ENCODE data around the gene SWSAP1. TPM values are rescaled to one million over a fixed set of nuclear protein-coding genes. Genes with fewer than 3 reads are reported as not detected.
A peak's percentile ranks its signal among the peaks of the same experiment; 100 is the strongest.
"Not testable (repeated sequence)": the region's sequence is repeated elsewhere in the genome, so short reads cannot be mapped to it uniquely, and the experiment has no call there.

Gene SWSAP1, protein sequence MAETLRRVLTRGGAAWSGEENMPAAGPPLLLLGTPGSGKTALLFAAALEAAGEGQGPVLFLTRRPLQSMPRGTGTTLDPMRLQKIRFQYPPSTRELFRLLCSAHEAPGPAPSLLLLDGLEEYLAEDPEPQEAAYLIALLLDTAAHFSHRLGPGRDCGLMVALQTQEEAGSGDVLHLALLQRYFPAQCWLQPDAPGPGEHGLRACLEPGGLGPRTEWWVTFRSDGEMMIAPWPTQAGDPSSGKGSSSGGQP
- 1.3 TPM for polyA plus RNA-seq (ENCODE audit: insufficient read length)

DNA sequence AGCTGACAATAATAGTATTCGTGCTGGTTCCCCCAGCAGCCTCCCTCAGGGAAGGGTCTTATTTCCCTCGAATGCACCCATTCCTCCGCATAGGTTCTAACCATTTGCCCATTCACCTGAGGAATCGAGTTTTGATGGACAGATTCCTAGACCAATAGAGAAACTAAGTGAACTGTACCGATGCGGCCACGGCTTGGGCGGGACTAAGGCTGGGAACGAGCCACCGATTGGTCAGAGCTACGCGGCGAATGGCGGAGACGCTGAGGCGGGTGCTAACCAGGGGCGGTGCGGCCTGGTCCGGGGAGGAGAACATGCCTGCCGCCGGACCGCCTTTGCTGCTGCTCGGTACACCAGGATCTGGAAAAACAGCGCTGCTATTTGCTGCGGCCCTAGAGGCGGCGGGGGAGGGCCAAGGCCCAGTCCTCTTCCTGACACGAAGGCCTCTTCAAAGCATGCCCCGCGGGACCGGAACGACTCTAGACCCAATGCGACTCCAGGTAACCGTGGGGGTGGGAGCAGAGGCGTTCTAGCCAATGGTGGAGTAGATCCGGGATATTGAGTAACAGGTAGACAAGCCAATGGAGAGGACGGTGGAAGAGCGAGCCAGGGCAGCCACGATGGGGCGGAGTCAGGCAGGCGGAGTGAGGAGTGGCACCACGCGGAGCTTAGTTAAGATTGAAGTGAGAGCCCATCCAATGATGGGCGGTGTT lies at the start of gene SWSAP1:
Gene SWSAP1, plus strand, starts transcription at position 234 of the 710 bp plus-strand sequence. Its CDS starts 15 bp downstream, at position 249.
- DNase-seq (ENCODE audit: low read depth), result peak; percentile 98

DNA sequence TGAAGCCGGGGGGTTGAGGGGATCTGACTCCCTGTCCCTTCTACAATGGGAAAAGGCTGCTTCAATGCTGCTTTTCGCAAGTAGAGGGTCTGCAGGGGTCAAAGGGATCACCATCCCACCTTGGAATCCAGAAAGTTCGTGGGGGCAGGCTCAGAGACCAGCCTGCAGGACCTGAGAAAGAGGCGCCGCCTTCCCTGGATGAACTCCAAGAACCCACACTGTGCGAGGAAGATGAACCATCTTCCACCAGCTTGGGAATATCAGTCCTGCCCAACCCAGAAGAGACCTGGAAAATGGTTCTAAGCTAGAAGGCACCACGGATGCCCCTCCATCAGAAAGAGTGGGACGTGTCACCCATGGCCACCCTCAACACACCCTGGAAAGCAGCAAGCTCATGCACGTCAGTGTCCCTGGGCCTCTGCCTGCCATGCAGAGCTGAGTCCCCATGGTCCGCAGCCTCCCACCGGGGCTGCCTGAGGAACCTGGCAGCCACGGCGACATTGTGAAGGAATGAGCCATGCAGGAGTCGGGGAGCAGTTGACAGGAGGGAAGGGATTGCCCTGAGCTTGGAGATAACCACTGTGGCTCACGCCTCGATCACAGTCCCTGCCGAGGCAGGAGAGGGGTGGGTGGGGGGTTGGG lies 49.6 kb upstream of the SWSAP1 start:
- DNase-seq (ENCODE audit: low read depth), result no peak

DNA sequence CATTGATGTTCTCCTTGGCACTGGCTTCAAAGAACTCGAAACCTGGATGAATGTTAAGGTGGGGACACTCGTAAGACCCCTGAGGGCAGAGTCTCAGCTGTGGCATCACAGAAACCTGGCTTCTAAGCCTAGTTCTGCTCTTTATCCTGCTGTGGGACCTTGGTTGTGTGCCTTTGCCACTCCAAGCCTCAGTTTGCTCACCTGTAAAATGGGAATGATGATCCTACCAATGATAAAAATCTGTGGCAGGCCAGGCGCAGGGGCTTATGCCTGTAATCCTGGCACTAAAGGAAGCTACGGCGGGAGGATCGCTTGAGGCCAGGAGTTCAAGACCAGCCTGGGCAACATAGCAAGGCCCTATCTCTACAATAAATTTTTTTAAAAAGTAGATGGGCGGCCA lies 48.9 kb upstream of the SWSAP1 start:
- DNase-seq (ENCODE audit: low read depth), result no peak

DNA sequence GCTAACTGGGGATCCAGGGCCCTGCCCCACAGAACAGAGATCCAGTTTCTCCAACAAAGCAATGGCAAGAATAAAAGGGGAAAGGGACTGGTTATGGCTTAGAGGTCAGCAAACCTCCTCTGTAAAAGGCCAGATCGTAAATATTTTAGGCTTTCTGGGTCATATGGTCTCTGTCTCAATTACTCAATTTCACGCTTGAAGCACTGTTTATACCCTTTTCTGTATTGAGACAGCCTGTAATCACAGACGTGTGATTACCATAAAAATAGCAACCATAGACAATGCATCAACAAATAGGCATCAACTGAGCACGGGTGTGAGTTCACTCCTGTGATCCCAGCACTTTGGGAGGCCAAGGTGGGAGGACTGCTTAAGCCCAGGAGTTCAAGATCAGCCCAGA lies 44.3 kb upstream of the SWSAP1 start:
- DNase-seq (ENCODE audit: low read depth), result no peak

DNA sequence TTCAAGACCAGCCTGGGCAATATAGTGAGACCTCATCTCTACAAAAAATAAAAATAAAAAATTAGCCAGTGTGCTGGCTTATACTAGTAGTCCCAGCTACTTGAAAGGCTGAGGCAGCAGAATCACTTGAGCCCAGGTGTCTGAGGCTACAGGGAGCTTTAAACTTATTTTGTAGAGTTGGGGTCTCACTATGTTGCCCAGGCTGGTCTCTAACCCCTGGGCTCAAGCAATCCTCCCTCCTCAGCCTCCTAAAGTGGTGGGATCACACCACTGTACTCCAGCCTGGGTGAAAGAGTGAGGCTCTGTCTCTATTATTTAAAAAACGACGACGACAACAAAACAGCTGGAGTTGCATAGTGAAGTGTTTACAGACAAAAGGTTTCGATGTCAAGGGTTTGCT lies 43.0 kb upstream of the SWSAP1 start:
- no peak for DNase-seq (ENCODE audit: low read depth)

DNA sequence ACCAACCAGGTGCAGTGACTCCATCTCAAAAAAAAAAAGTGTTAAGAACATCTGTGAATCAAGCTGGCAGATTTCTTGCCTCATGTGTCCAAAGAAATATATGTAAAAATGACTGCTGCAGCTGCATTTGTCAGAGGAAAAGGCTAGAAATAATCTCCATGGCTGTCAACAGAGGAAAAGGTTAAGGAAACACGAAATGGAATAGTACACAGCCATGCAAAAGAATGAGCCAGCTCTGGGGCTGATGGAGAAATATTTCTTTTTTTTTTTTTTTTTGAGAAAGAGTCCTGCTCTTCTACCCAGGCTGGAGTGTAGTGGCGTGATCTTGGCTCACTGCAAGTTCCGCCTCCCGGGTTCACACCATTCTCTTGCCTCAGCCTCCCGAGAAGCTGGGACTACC lies 41.6 kb upstream of the SWSAP1 start:
- DNase-seq (ENCODE audit: low read depth), result no peak

DNA sequence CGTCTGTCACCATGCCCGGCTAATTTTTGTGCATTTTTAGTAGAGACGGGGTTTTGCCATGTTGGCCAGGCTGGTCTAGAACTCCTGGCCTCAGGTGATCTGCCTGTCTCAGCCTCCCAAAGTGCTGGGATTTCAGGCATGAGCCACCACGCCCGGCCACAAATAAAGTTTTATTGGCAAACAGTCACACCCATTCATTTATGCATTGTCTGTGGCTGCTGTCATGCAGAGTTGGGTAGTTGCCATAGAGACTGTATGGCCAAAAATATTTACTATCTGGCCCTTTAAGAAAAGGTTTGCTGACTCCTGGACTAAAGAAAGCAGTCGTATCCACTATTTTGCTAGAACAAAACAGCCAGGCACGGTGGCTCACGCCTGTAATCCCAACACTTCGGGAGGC lies 40.6 kb upstream of the SWSAP1 start:
- DNase-seq (ENCODE audit: low read depth), result not testable (repeated sequence)

DNA sequence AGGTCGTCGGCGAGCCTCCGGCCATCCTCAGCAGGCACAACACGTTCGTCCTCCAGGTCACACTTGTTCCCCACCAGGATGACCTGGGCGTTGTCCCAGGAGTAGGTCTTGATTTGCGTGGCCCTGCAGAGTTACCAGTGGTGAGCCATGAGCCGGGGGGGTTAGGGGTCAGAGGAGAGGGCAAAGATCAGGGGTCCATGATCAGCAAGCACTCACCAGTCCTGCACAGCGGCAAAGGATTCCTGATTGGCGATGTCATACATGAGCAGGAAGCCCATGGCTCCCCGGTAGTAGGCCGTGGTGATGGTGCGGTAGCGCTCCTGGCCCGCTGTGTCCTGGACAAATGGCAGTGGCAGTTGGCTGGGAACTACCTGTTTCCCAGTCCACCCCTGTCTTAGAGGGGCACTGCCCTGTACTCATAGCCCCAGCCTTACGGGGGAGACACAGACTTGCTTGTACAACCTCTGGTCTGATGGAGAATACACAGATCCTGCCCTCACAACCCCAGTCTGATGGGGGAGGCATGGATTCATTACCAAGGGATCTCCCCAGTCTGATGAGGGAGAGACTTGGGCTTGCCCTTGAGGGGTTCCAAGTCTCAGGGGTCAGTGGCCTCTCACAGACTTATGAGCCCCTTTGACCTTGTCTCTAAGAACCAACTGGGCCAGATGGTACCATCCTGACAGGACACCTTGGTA lies 38.9 kb upstream of the SWSAP1 start:
- no peak for DNase-seq (ENCODE audit: low read depth)

DNA sequence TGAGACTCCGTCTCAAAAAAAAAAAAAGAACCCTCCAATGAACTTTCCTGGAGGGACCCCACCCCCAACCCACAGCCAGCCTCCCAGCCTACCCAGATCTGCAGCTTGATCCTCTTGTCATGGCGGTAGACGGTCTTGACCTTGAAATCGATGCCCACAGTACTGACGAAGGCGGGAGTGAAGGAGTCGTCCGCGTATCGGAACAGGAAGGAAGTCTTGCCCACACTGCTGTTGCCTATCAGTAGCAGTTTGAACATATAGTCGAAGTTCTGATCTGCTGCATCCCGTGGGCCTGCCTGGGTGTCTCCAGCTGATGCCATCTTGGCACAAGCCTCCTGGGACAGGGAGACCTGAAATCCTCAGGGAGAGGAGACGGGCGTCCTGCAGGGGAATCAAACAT lies 37.4 kb upstream of the SWSAP1 start:
- no peak for DNase-seq (ENCODE audit: low read depth)

DNA sequence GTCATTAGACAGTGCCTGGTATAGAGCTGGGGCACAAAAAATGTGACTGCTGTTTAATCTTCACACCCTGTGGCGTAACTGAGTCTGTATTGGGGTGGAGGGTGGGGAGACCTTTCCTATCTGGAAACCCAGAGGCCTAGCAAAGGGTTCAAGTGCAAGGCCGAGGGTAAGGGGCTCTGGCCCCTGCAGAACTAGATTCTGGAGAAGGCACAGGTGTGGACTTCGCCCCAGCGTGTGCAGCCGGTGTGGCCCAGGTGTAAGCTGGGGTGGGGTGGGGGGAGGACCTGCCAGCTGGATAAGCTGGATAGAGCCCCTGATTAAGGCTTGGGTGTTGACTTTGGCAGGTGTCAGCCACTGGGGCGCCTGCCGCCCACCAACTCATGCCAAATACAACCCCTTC lies 36.3 kb upstream of the SWSAP1 start:
- no peak for DNase-seq (ENCODE audit: low read depth)

DNA sequence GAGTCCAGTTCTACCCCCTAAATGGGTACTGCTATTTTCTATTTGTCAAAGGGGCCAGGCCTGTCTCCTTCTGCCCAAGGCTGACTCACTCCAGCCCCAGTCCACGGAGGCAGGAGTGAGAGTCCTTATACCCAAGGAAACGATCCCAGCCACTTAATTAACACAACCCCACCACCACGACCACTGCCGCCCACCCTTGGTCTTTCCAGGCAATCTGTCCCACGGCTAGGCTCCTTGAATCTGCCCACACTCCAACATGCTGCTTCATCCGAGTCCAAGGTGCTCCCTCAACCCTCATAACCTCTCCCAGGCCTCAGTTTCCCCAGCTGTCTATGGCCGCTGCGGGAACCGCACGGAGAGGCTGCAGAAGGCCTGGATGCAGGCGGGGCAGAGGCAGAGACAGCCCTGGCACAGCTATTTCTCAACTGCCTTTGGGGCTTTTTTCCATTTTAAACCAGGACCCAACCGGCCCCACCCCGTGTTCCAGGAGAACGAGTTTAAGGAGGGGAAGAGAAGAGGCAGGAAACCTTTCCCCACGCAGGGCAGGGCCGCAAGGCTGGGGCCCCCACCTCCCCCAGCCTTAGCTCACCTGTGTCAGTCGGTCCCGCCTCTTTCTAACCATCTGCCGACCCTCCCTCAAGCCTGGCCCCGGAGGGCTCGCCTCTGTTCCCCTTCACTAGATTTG lies 35.8 kb upstream of the SWSAP1 start:
- DNase-seq (ENCODE audit: low read depth), result no peak

DNA sequence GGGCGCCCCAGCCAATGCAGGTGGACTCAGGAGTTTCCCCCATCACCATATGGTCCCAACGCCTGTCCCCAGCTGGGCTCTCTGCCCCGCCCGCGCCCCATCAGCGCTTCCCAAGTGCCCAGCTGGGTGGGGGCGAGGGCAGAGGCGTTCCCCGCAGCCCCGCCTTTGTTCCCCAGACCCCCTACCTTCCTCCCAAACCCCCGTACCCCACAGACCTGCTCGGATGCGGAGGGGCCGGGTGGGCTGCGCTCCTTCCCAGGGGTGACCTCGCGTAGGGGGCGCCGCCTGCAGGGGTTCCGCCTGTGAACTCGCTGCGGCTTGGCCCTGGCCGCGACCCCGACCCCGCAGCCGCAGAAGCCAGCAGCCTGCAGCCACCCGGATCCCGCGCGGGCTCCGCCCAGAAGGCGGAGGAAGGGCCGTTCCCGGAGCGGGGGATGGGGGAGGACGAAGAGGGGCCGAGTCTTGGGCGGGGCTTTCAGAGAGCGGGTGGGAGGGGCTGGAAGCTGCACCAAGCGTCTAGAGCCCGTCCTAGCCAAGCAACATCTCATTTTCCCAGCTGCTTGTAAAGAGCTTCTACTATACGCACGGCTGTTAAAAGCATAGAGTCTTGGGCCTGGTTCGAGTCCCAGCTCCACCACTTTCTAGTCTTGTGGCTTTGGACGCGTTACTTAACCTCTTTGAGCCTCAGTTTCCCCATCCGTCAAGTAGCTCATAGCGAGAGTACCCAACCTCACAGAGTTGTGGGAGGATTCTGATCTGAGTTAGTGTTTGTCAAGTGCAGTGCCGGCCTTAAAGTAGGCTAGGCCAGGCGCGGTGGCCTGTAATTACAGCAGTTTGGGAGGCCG lies 35.0 kb upstream of the SWSAP1 start, which contains the start of gene RAB3D:
Gene RAB3D, minus strand, starts transcription at position 404 of the 845 bp plus-strand sequence. CDS start 2,258 bp downstream, outside the sequence.
- DNase-seq (ENCODE audit: low read depth), result peak; percentile 82

DNA sequence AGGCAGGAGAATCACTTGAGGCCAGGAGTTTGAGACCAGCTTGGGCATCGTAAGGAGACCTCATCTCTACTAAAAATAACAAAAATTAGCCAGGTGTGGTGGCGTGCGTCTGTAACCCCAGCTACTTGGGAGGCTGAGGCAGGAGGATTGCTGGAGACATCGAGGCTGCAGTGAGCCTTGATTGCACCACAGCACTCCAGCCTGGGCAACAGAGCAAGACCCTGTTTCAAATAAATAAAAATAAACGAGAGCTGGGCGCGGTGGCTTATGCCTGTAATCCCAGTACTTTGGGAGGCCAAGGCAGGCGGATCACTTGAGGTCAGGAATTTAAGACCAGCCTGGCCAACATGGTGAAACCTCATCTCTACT lies 34.4 kb upstream of the SWSAP1 start:
- DNase-seq (ENCODE audit: low read depth), result not testable (repeated sequence)

DNA sequence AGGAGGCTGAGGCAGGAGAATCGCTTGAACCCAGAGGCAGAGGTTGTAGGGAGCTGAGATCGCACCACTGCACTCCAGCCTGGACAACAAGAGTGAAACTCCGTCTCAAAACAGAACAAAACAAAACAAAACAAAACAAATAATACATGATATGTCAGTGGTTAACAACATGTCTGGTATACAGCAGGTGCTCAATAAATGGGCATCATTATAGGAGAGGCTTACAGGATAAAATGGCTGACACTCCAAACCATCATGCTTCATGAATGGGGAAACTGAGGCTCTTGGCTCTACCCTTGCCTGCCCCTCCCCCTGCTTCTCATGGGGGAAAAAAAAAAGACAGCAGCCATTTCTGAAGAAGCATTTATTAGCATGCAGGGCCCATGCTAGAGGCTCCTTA lies 32.0 kb upstream of the SWSAP1 start:
- DNase-seq (ENCODE audit: low read depth), result no peak

DNA sequence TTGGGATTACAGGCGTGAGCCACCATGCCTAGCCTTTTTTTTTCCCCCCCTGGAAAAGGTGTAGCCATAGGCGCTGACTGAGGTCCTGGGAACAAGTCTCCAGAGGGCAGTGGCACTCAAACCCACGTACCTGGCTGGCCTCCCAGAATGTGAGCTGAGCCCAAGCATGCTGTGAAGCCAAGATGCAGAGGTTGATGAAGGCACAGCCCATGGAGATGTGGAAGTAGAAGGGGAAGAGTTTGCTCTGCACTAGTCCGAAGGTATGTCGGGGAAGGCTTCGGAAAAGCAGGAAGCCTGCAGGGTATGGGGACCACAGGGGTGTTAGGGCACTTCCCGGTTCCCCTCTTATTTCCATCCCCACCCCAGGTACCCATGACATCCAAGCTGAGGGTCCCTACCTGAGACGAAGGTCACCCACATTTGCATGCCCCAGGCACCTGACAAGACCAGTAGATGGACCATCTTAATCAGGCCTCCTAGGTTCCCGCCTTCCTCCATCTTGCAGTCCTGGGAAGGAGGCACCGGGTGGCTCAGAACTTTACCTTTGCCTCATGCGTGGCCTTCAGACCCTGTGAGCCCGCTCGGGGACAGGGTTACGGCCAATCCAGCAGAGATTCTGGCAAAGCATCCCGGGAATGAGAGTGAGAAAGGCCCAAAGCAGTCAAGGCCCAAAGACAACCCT lies 29.2 kb upstream of the SWSAP1 start:
- DNase-seq (ENCODE audit: low read depth), result no peak

DNA sequence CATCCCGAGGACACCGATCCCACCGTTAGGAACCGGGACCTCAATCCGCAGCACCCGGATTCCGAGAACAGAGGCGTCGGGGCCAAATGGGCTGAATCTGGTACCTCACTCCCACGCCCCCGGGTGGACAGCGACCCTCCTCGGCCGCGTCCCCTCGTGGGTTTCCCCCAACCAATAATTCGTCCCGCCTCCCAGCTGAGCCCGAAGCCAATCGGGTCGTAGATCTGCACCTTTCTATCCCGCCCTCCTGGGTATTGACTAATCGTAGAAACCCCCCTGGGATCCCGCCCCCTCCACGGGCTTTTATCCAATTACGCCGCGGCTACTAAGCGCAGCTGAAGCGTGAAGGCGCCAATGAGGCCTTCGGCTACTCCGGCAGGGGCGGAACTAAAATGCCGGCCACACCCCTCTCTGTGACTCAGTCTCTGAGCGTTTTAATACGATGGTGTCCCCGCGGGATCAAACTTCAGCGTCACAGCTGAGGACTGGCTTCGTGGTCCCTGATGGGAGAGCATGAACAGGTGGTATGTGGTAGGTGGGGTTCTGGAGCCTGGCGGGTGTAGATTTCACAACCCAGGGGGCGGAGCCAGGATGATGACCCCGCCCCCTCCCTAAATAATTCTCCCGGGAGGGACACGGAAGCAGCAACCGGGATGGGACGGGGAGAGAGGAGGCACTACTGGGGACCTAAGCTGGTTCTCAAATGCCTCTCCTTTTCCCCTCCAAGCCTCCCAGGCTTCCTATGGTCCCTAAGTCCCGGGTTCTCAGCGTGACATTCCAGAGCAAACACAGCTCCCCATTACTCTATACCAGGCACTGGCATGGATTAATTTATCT lies 28.1 kb upstream of the SWSAP1 start, which contains the start of the genes CCDC159 and TMEM205:
Gene CCDC159, plus strand, starts transcription at position 416 of the 837 bp plus-strand sequence. Its CDS starts 88 bp downstream, at position 504.
Gene TMEM205, minus strand, starts transcription at position 165 of the 837 bp plus-strand sequence. CDS start 649 bp downstream, outside the sequence.
- peak; percentile 82 for DNase-seq (ENCODE audit: low read depth)

DNA sequence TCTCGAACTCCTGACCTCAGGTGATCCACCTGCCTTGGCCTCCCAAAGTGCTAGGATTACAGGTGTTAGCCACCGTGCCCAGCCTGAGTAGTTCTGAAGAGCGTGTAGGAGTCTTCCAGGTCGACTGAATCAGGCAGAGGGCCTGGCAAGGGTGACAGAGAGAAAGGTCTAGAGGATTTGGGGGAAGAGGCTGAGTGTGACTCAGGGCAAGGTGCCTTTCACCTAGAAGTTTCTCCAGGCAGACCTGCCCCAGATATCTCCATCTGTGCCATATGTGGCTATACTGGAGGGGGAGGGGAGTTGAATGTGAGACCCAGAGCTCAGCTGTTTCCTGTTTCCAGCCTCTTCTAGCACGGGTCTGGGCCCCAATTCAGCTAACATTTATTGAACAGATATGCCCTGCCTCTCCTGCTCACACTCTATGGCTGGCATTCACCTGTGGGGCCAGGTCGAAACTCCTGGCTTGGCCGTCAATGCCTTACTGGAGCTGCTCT lies 26.9 kb upstream of the SWSAP1 start:
- DNase-seq (ENCODE audit: low read depth), result no peak

DNA sequence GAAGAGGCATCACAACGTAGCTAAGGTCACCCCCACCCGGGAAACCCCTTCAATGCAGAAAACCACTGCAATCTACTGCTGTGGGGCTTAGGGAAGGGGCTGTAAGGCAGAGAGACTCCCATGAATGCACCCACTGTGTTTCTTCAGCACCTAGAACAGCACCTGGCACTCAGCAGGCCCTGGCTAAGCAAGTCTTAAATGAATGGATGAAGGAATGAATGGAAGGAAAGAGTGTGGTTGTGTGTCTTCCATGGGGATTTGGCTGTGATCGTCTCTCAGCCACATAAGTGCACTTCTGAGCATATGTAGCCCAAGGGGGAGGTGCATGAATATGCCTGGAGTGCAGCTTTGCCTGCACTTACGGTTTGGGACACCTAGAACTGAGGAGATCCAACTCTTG lies 25.3 kb upstream of the SWSAP1 start:
- no peak for DNase-seq (ENCODE audit: low read depth)

DNA sequence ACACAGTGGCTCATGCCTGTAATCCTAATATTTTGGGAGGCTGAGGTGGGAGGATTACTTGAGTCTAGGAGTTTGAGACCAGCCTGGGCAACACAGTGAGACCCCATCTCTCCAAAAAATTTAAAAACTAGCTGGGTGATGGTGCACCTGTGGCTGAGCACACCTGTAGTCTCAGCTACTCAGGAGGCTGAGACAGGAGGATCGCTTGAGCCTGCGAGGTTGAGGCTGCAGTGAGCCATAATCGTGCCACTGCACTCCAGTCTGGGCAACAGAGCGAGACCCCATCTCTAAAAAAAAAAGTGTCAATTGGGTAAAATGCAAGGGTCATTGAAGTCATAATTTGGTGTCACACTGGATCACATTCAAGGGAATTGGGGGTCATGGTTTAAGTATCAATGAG lies 20.4 kb upstream of the SWSAP1 start:
- not testable (repeated sequence) for DNase-seq (ENCODE audit: low read depth)

Measured in forelimb muscle (tissue), 1 donor.